ENCODE results near the gene JAK3. TPM values are rescaled to one million over a fixed set of nuclear protein-coding genes. Genes with fewer than 3 reads are reported as not detected.

JAK3 gene
- total RNA-seq, 1 experiment from 2014 or later = 2.1 TPM

GRCh38 chr19:17843908-17844490 lies 3.8 kb downstream of the JAK3 start:
- no peak for DNase-seq (ENCODE audit: low read depth, low spot score)
- BruUV-seq (replicated peaks) = no TSS peak

GRCh38 chr19:17843292-17843827 lies 4.4 kb downstream of the JAK3 start:
- Histone ChIP-seq H3K36me3 (ENCODE audit: control insufficient read depth, insufficient read depth, low read length) (no peaks in the 10 kb centered on the region), H3K4me1 (ENCODE audit: control insufficient read depth, insufficient read depth, low read length) (no peaks in the 10 kb centered on the region), H3K27me3 (ENCODE audit: control insufficient read depth, insufficient read depth, low read length) (no peaks in the 10 kb centered on the region), H3K4me3 (ENCODE audit: low read depth in 2 of 2, low read length in 2 of 2) (no peak overlapping the region), H3K27ac (ENCODE audit: low read length) (no peak overlapping the region), H3K9me3 (ENCODE audit: control insufficient read depth, insufficient read depth, low read depth, low read length) (no peaks in the 10 kb centered on the region)
- intact Hi-C loops (cut with micrococcal nuclease; ENCODE audit: unreplicated experiment) (no loop called here), in situ Hi-C loops (cut with HindIII; ENCODE audit: low pct_unique_long_range_greater_than_20kb, low sequenced_read_pairs) (no loop called here)
- BruUV-seq (replicated peaks) = no TSS peak
- ATAC-seq (no peak), DNase-seq (ENCODE audit: low read depth, low spot score) (no peak)
- ChIA-PET POLR2A (no interaction called here), CTCF (no interaction called here)
- no peak for TF ChIP-seq TCF7L2 (IDR thresholded peaks at IDR 0.05; ENCODE audit: low read depth, low read length)
- no peak for TF ChIP-seq POLR2AphosphoS5 (IDR thresholded peaks at IDR 0.05; ENCODE audit: low read depth, low read length)
- TF ChIP-seq CTCF (IDR thresholded peaks at IDR 0.05) = no peak
- no peak for TF ChIP-seq SIN3A (IDR thresholded peaks at IDR 0.05; ENCODE audit: borderline replicate concordance, insufficient read depth, low read depth, low read length)
- TF ChIP-seq REST (IDR thresholded peaks at IDR 0.05; ENCODE audit: insufficient read depth in 1 of 2, low read depth in 2 of 2, low read length in 1 of 2) = no peak

More at GRCh38 chr19:17843908-17844490, 3.8 kb downstream of the JAK3 start:
- Histone ChIP-seq H3K27ac (ENCODE audit: low read length) (no peak overlapping the region), H3K9me3 (ENCODE audit: control insufficient read depth, insufficient read depth, low read depth, low read length) (no peaks in the 10 kb centered on the region), H3K27me3 (ENCODE audit: control insufficient read depth, insufficient read depth, low read length) (no peaks in the 10 kb centered on the region), H3K4me3 (ENCODE audit: low read depth in 2 of 2, low read length in 2 of 2) (no peak overlapping the region), H3K36me3 (ENCODE audit: control insufficient read depth, insufficient read depth, low read length) (no peaks in the 10 kb centered on the region), H3K4me1 (ENCODE audit: control insufficient read depth, insufficient read depth, low read length) (no peaks in the 10 kb centered on the region)
- ChIA-PET POLR2A (no interaction called here), CTCF (no interaction called here)
- TF ChIP-seq CTCF (IDR thresholded peaks at IDR 0.05) (no peak), REST (IDR thresholded peaks at IDR 0.05; ENCODE audit: insufficient read depth in 1 of 2, low read depth in 2 of 2, low read length in 1 of 2) (no peak), POLR2AphosphoS5 (IDR thresholded peaks at IDR 0.05; ENCODE audit: low read depth, low read length) (no peak), TCF7L2 (IDR thresholded peaks at IDR 0.05; ENCODE audit: low read depth, low read length) (no peak), SIN3A (IDR thresholded peaks at IDR 0.05; ENCODE audit: borderline replicate concordance, insufficient read depth, low read depth, low read length) (no peak)
- intact Hi-C loops (cut with micrococcal nuclease; ENCODE audit: unreplicated experiment) (no loop called here), in situ Hi-C loops (cut with HindIII; ENCODE audit: low pct_unique_long_range_greater_than_20kb, low sequenced_read_pairs) (no loop called here)
- ATAC-seq = no peak

Measured in Panc1 (cell line).